ENCODE results near the gene GNAS. TPM values are rescaled to one million over a fixed set of nuclear protein-coding genes. Genes with fewer than 3 reads are reported as not detected.

GNAS gene
- 100 to 1,000 TPM; 254 to 400 (median 287) TPM for total RNA-seq
- long read RNA-seq, partial matches to known transcripts = 1 of 6 reads
- long read RNA-seq, other reads (novel, unspliced or antisense) = 0 of 6 reads

- no peaks in the 10 kb centered on the region for H3K27me3 ChIP-seq
- TF ChIP-seq CTCF (IDR thresholded peaks at IDR 0.05) (peak; percentile 44 to 59 (median 50)), POLR2A (IDR thresholded peaks at IDR 0.05) (no peak)
- no peaks in the 10 kb centered on the region for H3K9me3 ChIP-seq
- no peaks in the 10 kb centered on the region for H3K36me3 ChIP-seq
- intact Hi-C loops (cut with DNase I) = loop anchor here (10.0 kb wide), 2 partner anchors 368 to 378 kb away; no protein-coding TSS in a partner anchor
- DNase-seq (peak in 2 of 3 donors; percentile 57 to 65), ATAC-seq (peak; percentile 29 to 80 (median 72))
- 12% methylated on average over 23 of the region's 35 CpGs for WGBS (ENCODE audit: insufficient coverage, low coverage, low lambda C conversion rate, missing lambda C conversion rate)
- H3K4me1 ChIP-seq = peaks cover 0 to 3% (median 0%) of the 10 kb centered on the region in 4 donors
- peak within 1 kb of the TSS; percentile 20 to 48 (median 23) for H3K4me3 ChIP-seq
- H3K27ac ChIP-seq = no peak within 1 kb of the TSS
These were observed at the start of gene GNAS for GRCh38 chr20:58852543-58853271. Gene GNAS (plus strand): TSS chr20:58852716.

GRCh38 chr20:58803533-58803932, 49.0 kb upstream of the GNAS start:
- H3K36me3 ChIP-seq = no peaks in the 10 kb centered on the region
- no peaks in the 10 kb centered on the region for H3K9me3 ChIP-seq
- DNase-seq (no peak), ATAC-seq (no peak)
- H3K27ac ChIP-seq = no peak overlapping the region
- no peaks in the 10 kb centered on the region for H3K27me3 ChIP-seq
- intact Hi-C loops (cut with DNase I) = no loop called here
- H3K4me1 ChIP-seq = no peaks in the 10 kb centered on the region
- TF ChIP-seq CTCF (IDR thresholded peaks at IDR 0.05) = no peak
- no peak for TF ChIP-seq POLR2A (IDR thresholded peaks at IDR 0.05)
- H3K4me3 ChIP-seq = no peak overlapping the region
- 68% methylated on average over 16 of the region's 18 CpGs for WGBS (ENCODE audit: insufficient coverage, low coverage, low lambda C conversion rate, missing lambda C conversion rate)

GRCh38 chr20:58807801-58808200, 44.7 kb upstream of the GNAS start:
- DNase-seq (no peak), ATAC-seq (no peak)
- H3K27me3 ChIP-seq = no peaks in the 10 kb centered on the region
- H3K27ac ChIP-seq = no peak overlapping the region
- H3K9me3 ChIP-seq = no peaks in the 10 kb centered on the region
- TF ChIP-seq POLR2A (IDR thresholded peaks at IDR 0.05) = no peak
- TF ChIP-seq CTCF (IDR thresholded peaks at IDR 0.05) = no peak
- no peak overlapping the region for H3K4me3 ChIP-seq
- intact Hi-C loops (cut with DNase I) = no loop called here
- no peaks in the 10 kb centered on the region for H3K36me3 ChIP-seq
- WGBS (ENCODE audit: insufficient coverage, low coverage, low lambda C conversion rate, missing lambda C conversion rate) = 53% methylated on average over 11 of the region's 11 CpGs
- no peaks in the 10 kb centered on the region for H3K4me1 ChIP-seq

GRCh38 chr20:58808271-58809046, 44.1 kb upstream of the GNAS start:
- DNase-seq (no peak), ATAC-seq (no peak)
- no peaks in the 10 kb centered on the region for H3K9me3 ChIP-seq
- no peaks in the 10 kb centered on the region for H3K27me3 ChIP-seq
- no peak for TF ChIP-seq CTCF (IDR thresholded peaks at IDR 0.05)
- TF ChIP-seq POLR2A (IDR thresholded peaks at IDR 0.05) = no peak
- no peak overlapping the region for H3K27ac ChIP-seq
- 67% methylated on average over 16 of the region's 17 CpGs for WGBS (ENCODE audit: insufficient coverage, low coverage, low lambda C conversion rate, missing lambda C conversion rate)
- H3K36me3 ChIP-seq = no peaks in the 10 kb centered on the region
- no peaks in the 10 kb centered on the region for H3K4me1 ChIP-seq
- intact Hi-C loops (cut with DNase I) = no loop called here
- H3K4me3 ChIP-seq = no peak overlapping the region

All from right lobe of liver (tissue), 6 donors.